GM18499 (cell line): ENCODE data around the gene KCTD5.
"Not testable (repeated sequence)": the region's sequence is repeated elsewhere in the genome, so short reads cannot be mapped to it uniquely, and the experiment has no call there.

ENCODE experiments used
- ATAC-seq: cut with Tn5 transposase; IDR thresholded peaks from one replicate; pipeline ENCODE4 v1.9.1; 2021; ENCODE audit warnings: moderate number of reproducible peaks; ENCODE audit not compliant: insufficient read depth, unreplicated experiment

Gene KCTD5

GRCh38 chr16:2720064-2720457 lies 37.7 kb downstream of the KCTD5 start, which contains the start of gene PRSS27:
Gene PRSS27 (minus strand): TSS chr16:2720224. CDS start chr16:2720160, 64 bp downstream.
- ATAC-seq, result no peak

DNA sequence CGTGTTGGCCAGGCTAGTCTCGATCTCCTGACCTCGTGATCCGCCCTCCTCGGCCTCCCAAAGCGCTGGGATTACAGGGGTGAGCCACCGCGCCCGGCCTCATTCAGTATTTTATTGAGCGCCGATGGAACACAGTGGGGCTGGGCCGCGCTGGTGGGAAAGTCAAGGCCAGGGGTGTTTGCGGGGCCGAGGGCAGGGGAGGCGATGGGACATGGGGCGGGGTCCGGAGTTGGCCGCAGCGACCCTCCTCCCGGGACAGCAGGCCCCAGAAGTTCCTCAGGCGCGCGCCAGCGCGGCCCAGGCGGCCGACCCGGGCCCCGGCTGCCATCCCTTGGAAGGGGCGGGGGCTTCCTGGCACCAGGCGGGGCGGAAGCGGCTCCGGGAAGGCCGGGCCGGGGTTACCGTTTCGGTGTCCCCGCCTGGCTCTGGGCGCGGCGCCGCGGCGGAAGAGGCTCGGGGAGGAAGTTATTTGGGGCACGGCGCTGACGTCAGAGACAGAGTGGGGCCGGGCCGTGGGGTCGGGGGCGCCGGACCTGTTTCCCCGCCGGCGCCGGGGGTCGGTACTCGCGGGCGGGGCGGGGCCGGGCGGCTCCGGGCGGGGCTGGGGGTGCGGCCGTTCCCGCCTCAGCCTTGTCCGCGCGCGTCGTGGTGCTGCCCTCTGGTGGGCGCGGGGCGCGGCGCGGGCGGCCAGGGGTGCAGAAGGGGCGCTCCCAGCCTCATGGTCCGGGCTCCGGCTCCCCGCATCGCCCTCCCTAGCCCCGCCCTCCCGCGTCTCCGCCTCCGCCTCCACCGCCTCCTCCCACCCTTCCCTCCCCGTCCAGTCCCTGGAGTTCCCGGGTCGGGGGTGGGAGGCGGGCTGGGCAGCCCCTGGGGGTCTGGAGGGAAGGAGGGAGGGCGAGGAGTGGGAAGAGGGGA lies 38.7 kb downstream of the KCTD5 start:
- peak; percentile 46 for ATAC-seq

- ATAC-seq, result not testable (repeated sequence)
These were observed 39.4 kb downstream of the KCTD5 start for GRCh38 chr16:2721634-2722173.

- ATAC-seq, result no peak
These were observed 41.9 kb downstream of the KCTD5 start for GRCh38 chr16:2724088-2724676.

GRCh38 chr16:2724816-2725348 lies 42.6 kb downstream of the KCTD5 start:
- ATAC-seq, result no peak

DNA sequence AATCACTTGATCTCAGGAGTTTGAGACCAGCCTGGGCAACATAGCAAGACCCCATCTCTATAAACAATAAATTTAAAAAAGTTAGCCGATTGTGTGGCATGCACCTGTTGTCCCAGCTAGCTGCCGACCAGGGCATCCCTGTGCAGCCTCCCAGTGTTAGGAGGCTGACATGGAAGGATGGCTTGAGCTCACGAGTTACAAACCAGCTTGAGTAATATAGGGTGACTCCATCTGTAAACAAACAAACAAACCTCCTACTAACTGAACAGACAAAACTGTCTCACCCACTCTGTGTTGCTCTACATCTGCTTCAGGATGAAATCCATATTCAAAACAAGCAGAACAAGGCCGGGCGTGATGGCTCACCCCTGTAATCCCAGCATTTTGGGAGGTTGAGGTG lies 44.6 kb downstream of the KCTD5 start:
- ATAC-seq, result no peak

DNA sequence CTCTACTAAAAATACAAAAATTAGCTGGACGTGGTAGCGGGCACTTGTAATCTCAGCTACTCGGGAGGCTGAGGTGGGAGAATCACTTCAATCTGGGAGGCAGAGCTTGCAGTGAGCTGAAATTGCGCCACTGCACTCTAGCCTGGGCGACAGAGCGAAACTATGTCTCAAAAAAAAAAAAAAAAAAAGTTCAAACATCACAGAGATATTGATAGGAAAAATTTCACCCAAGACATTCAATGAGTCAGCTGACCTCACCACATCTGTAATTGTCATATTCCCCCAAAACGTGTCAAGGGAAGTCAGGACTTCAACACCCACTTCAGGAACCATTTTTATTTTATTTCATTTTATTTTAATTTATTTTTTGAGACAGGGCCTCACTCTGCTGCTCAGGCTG lies 45.7 kb downstream of the KCTD5 start:
- ATAC-seq, result no peak

GRCh38 chr16:2734844-2735515 lies 52.7 kb downstream of the KCTD5 start:
- no peak for ATAC-seq

- no peak for ATAC-seq
These were observed 54.3 kb downstream of the KCTD5 start for GRCh38 chr16:2736476-2737237.

DNA sequence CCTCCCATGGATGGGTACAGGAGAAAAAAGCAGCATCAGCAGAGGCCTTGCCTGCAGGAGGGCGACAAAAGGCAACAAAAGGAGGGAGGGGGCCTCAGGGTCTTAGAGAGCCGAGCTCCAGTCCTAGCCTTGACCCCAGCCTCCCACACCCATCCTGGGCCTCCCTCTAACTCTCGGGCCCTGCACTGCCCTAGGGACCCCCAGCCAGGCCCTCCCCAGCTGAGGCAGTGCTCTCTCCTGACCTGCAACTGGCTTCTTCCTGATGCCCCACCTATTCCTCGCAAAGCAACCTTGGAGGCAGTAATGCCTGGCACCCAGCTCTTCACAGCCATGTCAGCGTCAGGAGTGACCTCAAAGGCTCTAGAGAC lies 54.9 kb downstream of the KCTD5 start:
- no peak for ATAC-seq

- ATAC-seq, result no peak
These were observed 55.6 kb downstream of the KCTD5 start for GRCh38 chr16:2737895-2738418.

DNA sequence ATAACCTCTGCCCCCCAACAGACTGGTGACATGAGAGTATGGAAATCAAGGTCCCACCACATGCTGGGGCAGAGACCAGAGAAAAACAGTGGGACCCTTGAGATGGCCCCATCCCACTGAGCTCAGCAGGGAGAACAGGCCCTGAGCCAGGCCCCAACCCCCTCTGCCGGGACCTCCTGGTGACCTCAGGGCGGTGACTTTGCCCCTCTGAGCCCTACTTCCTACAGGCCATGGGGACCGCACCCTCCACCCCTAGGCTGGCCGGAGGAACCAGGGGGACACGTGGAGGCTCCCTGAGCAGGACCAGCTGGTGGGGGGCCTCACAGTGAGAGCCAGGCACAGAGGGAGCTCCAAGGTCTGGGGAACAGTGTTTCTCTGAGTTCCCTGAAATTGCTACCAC lies 56.3 kb downstream of the KCTD5 start:
- ATAC-seq, result no peak

DNA sequence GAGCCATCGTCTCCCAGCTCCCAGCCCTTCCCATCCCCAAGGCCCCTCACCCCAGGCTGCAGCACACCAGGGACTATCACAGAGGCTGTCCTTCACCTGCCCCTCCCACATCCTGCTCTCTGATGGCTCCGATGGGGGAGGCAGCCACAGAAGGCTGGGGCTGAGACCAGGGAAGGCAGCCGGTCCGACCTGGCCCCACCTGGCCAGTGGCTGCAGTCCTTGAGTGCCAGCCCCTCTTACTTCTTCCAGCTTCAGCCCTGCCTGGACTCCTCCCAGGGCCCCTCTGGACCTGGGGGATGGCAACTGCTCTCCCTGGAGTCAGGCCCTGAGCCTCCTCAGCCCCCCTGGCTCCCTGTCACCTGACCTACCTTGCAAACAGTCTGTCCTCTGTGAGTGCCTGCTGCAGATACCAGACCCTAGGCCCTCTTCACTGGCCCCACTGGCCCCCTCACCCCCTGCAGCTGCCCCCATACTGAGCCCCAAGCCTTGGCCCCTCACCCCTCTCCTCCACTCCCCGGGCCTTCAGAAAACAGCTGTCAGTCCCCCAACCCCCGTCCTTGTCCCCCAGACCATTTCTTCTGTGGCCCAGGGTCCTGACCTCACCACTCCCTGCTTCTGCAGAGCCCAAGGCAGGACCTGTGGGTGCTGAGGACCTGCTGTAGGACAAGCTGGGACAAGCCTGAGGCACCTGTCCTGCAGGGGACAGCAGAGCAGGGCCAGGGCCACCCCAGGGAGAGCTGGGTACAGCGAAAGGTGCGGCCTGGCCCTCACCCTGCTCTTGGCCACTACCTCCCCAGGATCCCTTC lies 57.5 kb downstream of the KCTD5 start:
- no peak for ATAC-seq

GRCh38 chr16:2740476-2740875 lies 58.2 kb downstream of the KCTD5 start:
- ATAC-seq, result no peak

DNA sequence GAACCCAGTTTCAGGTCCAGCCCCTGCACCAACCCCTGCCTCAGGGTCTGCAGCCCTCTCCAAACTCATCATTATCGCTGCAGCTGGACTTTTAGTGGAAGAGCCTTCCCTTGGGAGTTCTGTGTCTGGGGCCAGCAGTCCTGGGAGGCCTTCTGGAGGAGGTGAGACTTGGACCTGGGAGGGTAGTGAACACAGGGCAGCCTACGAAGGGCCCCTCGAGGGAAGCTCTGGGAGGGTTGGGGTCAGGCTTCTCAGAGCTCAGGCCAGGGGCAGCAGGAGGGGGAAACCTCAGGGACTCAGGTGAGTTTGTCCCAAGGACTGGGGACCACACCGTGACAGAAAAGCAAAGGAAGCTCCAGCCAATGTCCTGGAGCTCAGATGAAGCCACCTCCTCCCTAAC lies 58.8 kb downstream of the KCTD5 start:
- no peak for ATAC-seq

DNA sequence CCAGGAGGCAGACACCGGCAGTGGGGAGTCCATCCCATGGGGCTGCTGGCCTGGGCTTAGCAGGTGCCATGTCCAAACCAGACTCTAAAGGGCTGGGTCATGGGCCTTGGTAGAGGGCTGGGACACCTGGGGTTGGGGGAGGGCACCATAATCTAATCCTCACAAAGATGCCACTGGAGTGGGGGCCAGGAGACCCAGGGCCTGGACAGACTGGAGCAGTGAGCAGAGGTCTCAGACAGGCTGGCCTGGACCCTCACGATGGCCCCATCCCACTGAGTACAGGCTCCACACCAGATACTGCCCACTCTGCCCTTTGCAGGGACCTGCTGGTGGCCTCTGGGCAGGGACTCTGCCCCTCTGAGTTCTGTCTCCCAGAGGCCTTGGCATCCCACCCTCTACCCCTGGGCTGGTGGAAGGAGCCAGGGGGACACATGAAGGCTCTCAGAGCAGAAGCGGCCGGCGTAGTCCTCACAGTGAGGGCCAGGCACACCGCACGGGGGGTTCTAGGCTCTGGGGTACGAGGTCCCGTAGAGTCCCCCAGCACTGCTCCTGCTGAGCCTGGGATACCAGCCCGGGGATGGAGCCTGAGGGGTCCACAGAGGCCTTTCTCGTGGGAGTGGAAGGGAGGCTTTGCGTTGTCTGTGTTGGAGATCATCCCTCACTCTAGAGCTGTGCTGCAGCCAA lies 60.1 kb downstream of the KCTD5 start:
- ATAC-seq, result no peak

- no peak for ATAC-seq
These were observed 60.9 kb downstream of the KCTD5 start for GRCh38 chr16:2743007-2743810.

DNA sequence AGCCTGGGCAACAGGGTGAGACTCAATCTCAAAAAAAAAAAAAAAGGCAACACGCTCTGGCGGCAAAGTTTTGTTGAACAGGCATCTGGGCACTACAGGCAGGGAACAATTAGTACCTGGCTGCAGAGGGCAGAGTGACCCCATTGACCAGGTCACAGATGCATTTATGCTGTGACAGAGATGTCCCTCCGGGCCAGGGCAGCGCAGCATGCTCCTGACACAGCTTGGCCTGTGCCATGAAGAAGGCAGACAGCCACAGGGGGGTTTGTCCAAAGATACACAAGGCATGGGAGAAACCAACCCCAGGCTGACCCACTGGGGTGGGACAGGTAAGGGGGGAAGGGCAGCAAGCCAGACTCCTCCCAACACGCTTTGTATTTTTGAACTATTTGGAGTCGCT lies 62.4 kb downstream of the KCTD5 start:
- no peak for ATAC-seq
